ENCODE measurements around the gene RIMS4. TPM values are rescaled to one million over a fixed set of nuclear protein-coding genes. Genes with fewer than 3 reads are reported as not detected.

Gene RIMS4
- polyA plus RNA-seq, 3 donors: not detected

DNA sequence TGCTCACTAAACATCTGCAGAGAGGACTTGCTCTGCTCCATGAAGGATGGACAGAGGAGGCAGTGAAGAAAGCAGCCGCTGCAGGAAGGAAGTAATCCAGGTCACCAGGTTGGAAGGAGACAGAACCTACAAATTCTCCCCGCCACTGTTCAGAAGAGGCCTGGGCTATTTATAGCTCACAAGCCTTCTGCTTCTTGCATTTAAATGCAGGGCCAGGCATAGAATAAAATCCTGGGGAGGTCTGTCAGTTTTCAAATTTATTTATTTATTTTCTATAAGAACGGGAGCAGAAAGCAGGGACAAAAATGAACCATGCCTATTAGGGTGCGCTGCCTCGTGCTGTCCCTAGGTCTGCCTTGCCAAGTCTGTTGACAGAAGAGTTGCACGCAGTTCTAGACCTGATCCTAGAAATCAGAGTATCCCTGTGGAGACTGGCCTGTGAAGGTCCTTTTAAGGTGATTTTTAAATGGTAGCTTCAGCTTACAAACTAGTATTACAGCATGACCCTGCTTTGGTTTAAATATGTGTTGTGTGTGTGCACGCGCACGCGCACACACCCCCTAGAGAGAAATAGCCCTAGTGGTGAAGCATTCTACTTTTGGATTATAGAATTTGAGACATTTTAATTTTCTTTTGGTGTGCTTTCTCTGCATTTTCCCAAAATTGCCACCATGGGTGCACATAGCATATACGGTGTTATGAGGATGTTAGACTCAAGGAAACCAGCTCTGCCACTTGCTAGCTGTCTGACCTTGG, 19.5 kb downstream of the RIMS4 start:
- H4K20me1 ChIP-seq (ENCODE audit: insufficient read depth, low read length): no peaks in the 10 kb centered on the region
- no peak overlapping the region for H2AFZ ChIP-seq (ENCODE audit: insufficient read depth, low read depth, low read length, poor library complexity, severe bottlenecking)
- no peaks in the 10 kb centered on the region for H3K79me2 ChIP-seq (ENCODE audit: insufficient read depth, low read length)
- no peaks in the 10 kb centered on the region for H3K9me3 Mint-ChIP-seq
- 80% methylated on average over 4 of the region's 11 CpGs for WGBS (ENCODE audit: insufficient coverage)
- H3K36me3 Mint-ChIP-seq: no peaks in the 10 kb centered on the region
- H3K9me3 ChIP-seq (replicated peaks in 1 of 2; ENCODE audit: control insufficient read depth in 1 of 2, insufficient read depth in 1 of 2, low read length in 2 of 2): no peaks in the 10 kb centered on the region
- no peak overlapping the region for H3K4me3 Mint-ChIP-seq
- no peaks in the 10 kb centered on the region for H3K4me1 ChIP-seq (ENCODE audit: control insufficient read depth in 1 of 2, insufficient read depth in 2 of 2, low read length in 2 of 2)
- H3K9ac ChIP-seq (ENCODE audit: insufficient read depth, low read length, poor library complexity, severe bottlenecking): no peak overlapping the region
- no peaks in the 10 kb centered on the region for H3K27me3 ChIP-seq (ENCODE audit: control insufficient read depth in 2 of 2, insufficient read depth in 2 of 2, low read length in 2 of 2)
- intact Hi-C loops (cut with micrococcal nuclease): no loop called here
- H3K27ac ChIP-seq (ENCODE audit: low read depth in 1 of 2, low read length in 2 of 2): no peak overlapping the region
- H3K4me1 Mint-ChIP-seq: no peaks in the 10 kb centered on the region
- no peak for TF ChIP-seq CTCF (IDR thresholded peaks at IDR 0.05)
- H3K36me3 ChIP-seq (replicated peaks in 1 of 2; ENCODE audit: control insufficient read depth in 1 of 2, insufficient read depth in 2 of 2, low read length in 2 of 2): no peaks in the 10 kb centered on the region
- DNase-seq: no peak
- H3K27ac Mint-ChIP-seq: no peak overlapping the region
- H3K4me2 ChIP-seq (replicated peaks; ENCODE audit: extremely low read depth, low read length, poor library complexity, severe bottlenecking): no peak overlapping the region
- H3K27me3 Mint-ChIP-seq (ENCODE audit: low read depth in 3 of 3): peaks cover 3 to 9% (median 8%) of the 10 kb centered on the region in 3 donors
- H3K4me3 ChIP-seq (replicated peaks in 1 of 3; ENCODE audit: low read depth in 2 of 3, low read length in 3 of 3): no peak overlapping the region

DNA sequence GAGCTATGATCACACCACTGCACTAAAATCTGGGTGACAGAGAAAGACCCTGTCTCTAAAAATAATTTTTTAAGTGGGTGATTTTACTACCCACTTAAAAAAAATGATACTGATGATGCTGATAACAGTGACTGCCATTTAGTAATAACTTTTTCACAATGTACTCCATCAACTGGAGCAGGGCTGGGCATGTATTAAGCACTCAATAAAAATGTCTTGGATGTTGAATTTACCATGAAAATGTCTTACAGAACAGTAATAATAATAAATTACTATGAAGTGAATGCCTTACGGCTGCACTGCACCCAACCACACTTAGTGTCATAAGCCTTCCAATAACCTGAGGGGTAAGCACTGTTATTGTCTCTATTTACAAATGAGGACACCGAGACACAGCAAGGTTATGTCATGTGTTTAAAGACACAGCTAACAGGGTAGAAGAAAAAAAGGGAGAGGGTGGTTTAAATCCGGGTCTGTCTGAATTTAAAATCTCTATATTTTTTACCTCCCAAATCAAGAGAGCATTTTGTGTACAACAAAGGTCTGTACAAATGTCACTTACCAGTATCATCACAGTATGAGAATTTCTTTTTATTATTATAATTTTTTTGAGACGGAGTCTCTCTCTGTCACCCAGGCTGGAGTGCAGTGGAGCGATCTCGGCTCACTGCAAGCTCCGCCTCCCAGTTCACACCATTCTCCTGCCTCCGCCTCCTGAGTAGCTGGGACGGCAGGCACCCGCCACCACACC, 21.5 kb downstream of the RIMS4 start:
- H3K9me3 Mint-ChIP-seq: no peaks in the 10 kb centered on the region
- Histone ChIP-seq H3K9me3 (replicated peaks in 1 of 2; ENCODE audit: control insufficient read depth in 1 of 2, insufficient read depth in 1 of 2, low read length in 2 of 2) (no peaks in the 10 kb centered on the region), H3K9ac (ENCODE audit: insufficient read depth, low read length, poor library complexity, severe bottlenecking) (no peak overlapping the region), H3K79me2 (ENCODE audit: insufficient read depth, low read length) (no peaks in the 10 kb centered on the region), H3K27me3 (ENCODE audit: control insufficient read depth in 2 of 2, insufficient read depth in 2 of 2, low read length in 2 of 2) (peaks cover 0 to 2% of the 10 kb centered on the region in 2 donors), H4K20me1 (ENCODE audit: insufficient read depth, low read length) (no peaks in the 10 kb centered on the region), H3K4me3 (replicated peaks in 1 of 3; ENCODE audit: low read depth in 2 of 3, low read length in 3 of 3) (no peak overlapping the region), H3K4me2 (replicated peaks; ENCODE audit: extremely low read depth, low read length, poor library complexity, severe bottlenecking) (no peak overlapping the region), H2AFZ (ENCODE audit: insufficient read depth, low read depth, low read length, poor library complexity, severe bottlenecking) (no peak overlapping the region), H3K36me3 (replicated peaks in 1 of 2; ENCODE audit: control insufficient read depth in 1 of 2, insufficient read depth in 2 of 2, low read length in 2 of 2) (no peaks in the 10 kb centered on the region), H3K27ac (ENCODE audit: low read depth in 1 of 2, low read length in 2 of 2) (no peak overlapping the region), H3K4me1 (ENCODE audit: control insufficient read depth in 1 of 2, insufficient read depth in 2 of 2, low read length in 2 of 2) (no peaks in the 10 kb centered on the region)
- H3K36me3 Mint-ChIP-seq: no peaks in the 10 kb centered on the region
- intact Hi-C loops (cut with micrococcal nuclease): no loop called here
- TF ChIP-seq CTCF (IDR thresholded peaks at IDR 0.05): no peak
- 100% methylated on average over 1 of the region's 10 CpGs for WGBS (ENCODE audit: insufficient coverage)
- no peak overlapping the region for H3K27ac Mint-ChIP-seq
- no peak for DNase-seq
- H3K4me1 Mint-ChIP-seq: no peaks in the 10 kb centered on the region
- no peak overlapping the region for H3K4me3 Mint-ChIP-seq
- H3K27me3 Mint-ChIP-seq (ENCODE audit: low read depth in 3 of 3): peaks cover 4 to 14% (median 12%) of the 10 kb centered on the region in 3 donors

Measured in CD14-positive monocyte (primary cell).